Measurements from ENCODE around the gene ABCC5.
A peak's percentile ranks its signal among the peaks of the same experiment; 100 is the strongest.
"Not testable (repeated sequence)": the region's sequence is repeated elsewhere in the genome, so short reads cannot be mapped to it uniquely, and the experiment has no call there.

The ABCC5 gene

GRCh38 chr3:183884097-183884426 is 133.6 kb downstream of the ABCC5 start:
- DNase-seq, result no peak

GRCh38 chr3:183883291-183884096 is 134.2 kb downstream of the ABCC5 start:
- DNase-seq, result peak; percentile 45

- DNase-seq, result no peak
Measured at GRCh38 chr3:183880121-183880520, 137.6 kb downstream of the ABCC5 start.

DNA sequence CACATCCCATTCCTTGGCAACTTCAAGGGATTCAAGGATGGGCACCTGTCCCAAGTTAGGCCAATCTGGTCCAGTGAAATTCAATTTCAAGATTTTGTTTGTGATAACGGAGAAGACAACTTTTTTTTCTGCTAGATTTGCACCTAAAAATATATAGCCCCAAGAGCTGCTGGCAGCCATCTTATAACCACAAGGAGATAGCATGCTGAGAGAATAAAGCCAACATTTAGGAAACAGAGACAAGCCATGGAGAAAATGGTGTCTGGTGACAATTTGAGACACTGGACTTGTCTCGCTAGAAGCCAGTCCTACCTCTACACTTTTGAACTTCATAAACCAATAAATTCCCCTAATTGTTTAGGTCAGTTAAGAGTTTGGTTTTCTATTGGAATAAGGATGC is 138.4 kb downstream of the ABCC5 start:
- no peak for DNase-seq

DNA sequence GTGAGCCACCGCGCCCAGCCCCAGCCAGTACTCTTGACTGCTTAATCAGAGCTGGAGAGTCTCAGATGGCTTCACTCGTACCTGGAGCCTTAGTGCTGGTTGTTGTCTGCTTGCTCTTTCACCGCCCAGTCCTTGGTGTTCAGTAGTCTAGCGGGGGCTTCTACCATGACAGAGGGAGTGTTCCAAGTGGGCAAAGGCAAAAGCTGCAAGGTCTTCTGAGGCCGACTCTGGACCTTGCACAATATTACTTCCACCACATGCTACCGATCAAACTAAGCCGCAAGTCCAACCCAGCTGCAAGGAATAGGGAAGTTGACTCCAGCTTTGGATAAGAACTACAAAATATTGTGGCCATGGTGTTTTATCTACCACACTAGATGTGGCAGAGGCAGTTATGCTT is 139.6 kb downstream of the ABCC5 start:
- no peak for DNase-seq

GRCh38 chr3:183877227-183877626 is 140.5 kb downstream of the ABCC5 start:
- not testable (repeated sequence) for DNase-seq

- no peak for DNase-seq
Measured at GRCh38 chr3:183875411-183875810, 142.3 kb downstream of the ABCC5 start.

- no peak for DNase-seq
Measured at GRCh38 chr3:183873914-183874313, 143.8 kb downstream of the ABCC5 start.

GRCh38 chr3:183871541-183871940 is 146.1 kb downstream of the ABCC5 start:
- no peak for DNase-seq

GRCh38 chr3:183870563-183870962 is 147.1 kb downstream of the ABCC5 start:
- DNase-seq, result no peak
